ENCODE results near the gene ARHGEF17. TPM values are rescaled to one million over a fixed set of nuclear protein-coding genes. Genes with fewer than 3 reads are reported as not detected.

Gene ARHGEF17
- total RNA-seq, 1 experiment from 2014 or later, result 24.0 TPM

DNA sequence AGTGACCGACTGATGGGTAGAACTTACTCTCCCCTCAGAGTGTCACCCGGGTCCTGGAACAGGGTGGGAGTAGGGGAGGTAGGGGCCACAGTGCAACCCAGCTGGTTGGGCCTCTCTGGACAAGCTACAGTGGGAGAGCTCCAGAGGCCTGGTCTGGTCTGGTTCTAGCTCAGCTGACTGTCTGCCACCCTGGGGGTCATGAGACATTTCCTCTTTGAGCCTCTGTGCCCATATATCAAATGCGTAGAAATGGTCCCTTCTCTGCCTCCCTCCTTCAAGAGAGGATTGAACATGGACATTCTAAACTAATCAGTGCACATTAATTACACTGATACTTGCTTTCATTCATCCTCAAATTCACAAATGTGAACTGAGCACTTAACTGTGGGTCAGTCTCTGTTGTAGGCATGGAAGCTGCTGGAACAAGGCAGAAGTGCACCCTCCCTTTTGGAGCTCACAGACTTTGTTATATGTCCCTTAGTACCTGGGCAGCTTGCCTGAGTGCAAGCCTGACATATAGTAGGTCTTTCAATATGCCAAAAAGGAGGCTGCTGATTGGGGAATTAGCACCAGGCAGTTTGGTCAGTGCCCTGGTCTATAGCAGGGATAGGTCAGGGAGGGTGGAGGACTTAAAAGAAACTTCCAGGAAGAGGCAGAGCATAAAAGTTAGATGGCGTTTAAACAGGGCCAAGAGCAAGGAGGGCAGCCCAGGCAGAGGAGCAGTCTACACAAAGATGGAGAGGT, 25.7 kb downstream of the ARHGEF17 start:
- intact Hi-C loops (cut with micrococcal nuclease; ENCODE audit: unreplicated experiment), result no loop called here
- POLR2A ChIA-PET (ENCODE audit: low non-redundant PET), result no interaction called here
- DNase-seq (ENCODE audit: low spot score), result no peak
- Histone ChIP-seq H3K36me3 (ENCODE audit: insufficient read depth, low read length, poor library complexity, severe bottlenecking) (no peaks in the 10 kb centered on the region), H3K27me3 (replicated peaks; ENCODE audit: insufficient read depth, low read depth, low read length, poor library complexity) (no peaks in the 10 kb centered on the region), H3K27ac (ENCODE audit: low read depth, low read length, poor library complexity, severe bottlenecking) (peak overlapping the region; percentile 70), H3K4me1 (ENCODE audit: insufficient read depth, low read length, poor library complexity, severe bottlenecking) (peaks cover 36% of the 10 kb centered on the region), H3K4me3 (ENCODE audit: low read depth, low read length, poor library complexity, severe bottlenecking) (no peak overlapping the region), H3K9me3 (ENCODE audit: low read depth, low read length, poor library complexity, severe bottlenecking) (no peaks in the 10 kb centered on the region)
- CTCF ChIA-PET, result interaction anchor here (0.6 to 0.8 kb wide), 2 partner anchors 26 to 29 kb away, joined by 3 read pairs; no protein-coding TSS in a partner anchor
- no TSS peak for BruUV-seq (replicated peaks)
- TF ChIP-seq, protein P1, sequence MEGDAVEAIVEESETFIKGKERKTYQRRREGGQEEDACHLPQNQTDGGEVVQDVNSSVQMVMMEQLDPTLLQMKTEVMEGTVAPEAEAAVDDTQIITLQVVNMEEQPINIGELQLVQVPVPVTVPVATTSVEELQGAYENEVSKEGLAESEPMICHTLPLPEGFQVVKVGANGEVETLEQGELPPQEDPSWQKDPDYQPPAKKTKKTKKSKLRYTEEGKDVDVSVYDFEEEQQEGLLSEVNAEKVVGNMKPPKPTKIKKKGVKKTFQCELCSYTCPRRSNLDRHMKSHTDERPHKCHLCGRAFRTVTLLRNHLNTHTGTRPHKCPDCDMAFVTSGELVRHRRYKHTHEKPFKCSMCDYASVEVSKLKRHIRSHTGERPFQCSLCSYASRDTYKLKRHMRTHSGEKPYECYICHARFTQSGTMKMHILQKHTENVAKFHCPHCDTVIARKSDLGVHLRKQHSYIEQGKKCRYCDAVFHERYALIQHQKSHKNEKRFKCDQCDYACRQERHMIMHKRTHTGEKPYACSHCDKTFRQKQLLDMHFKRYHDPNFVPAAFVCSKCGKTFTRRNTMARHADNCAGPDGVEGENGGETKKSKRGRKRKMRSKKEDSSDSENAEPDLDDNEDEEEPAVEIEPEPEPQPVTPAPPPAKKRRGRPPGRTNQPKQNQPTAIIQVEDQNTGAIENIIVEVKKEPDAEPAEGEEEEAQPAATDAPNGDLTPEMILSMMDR (conservative IDR thresholded peaks at IDR 0.05; ENCODE audit: low read depth, low read length), result no peak
- TF ChIP-seq EZH2 (IDR thresholded peaks at IDR 0.05; ENCODE audit: borderline replicate concordance, low read depth, low read length, poor library complexity, severe bottlenecking), result no peak

DNA sequence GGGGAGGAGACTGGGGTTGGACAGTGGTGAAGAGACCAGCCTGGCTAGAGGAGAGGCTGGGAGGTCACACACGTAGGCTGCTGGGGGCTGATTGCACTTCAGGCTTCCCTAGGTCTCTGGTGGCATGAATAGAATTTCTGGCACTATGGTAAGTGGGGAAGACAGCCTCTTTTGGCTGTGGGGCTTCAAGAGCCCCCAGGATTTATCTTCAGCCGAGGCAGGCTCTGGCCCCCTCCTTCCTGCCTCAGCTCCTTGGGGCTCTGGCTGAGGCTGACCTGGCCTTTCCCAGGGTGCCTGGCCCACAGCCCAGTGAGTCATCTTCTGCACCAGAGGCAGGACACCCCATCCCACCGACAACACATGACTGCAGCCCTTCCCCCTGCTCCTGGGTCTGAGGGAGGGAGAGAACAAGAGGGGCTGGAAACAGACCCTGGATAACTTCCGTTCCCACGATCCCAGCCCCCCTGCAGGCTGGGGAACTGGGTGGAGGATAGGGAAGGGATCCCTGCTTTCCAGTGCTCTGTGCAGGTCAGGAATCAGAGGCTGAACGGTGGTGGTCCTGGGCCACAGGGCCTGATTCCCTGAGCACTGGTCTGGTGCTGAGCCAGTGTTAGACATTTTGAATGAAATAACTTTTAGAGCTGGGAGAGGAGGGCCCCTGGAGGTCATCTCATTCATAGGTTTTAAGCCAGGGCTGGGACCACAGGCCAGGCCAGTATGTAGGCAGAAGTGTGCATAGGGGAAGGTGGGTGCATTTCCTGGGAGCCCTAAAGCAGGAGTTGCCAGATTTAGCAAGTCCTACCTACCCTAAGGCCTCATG, 26.5 kb downstream of the ARHGEF17 start:
- Histone ChIP-seq H3K9me3 (ENCODE audit: low read depth, low read length, poor library complexity, severe bottlenecking) (no peaks in the 10 kb centered on the region), H3K36me3 (ENCODE audit: insufficient read depth, low read length, poor library complexity, severe bottlenecking) (no peaks in the 10 kb centered on the region), H3K27ac (ENCODE audit: low read depth, low read length, poor library complexity, severe bottlenecking) (peak overlapping the region; percentile 70), H3K4me1 (ENCODE audit: insufficient read depth, low read length, poor library complexity, severe bottlenecking) (peaks cover 36% of the 10 kb centered on the region), H3K27me3 (replicated peaks; ENCODE audit: insufficient read depth, low read depth, low read length, poor library complexity) (no peaks in the 10 kb centered on the region), H3K4me3 (ENCODE audit: low read depth, low read length, poor library complexity, severe bottlenecking) (no peak overlapping the region)
- no peak for TF ChIP-seq EZH2 (IDR thresholded peaks at IDR 0.05; ENCODE audit: borderline replicate concordance, low read depth, low read length, poor library complexity, severe bottlenecking)
- TF ChIP-seq, protein P1 (conservative IDR thresholded peaks at IDR 0.05; ENCODE audit: low read depth, low read length), result no peak
- BruUV-seq (replicated peaks), result no TSS peak
- DNase-seq (ENCODE audit: low spot score), result peak; percentile 45
- POLR2A ChIA-PET (ENCODE audit: low non-redundant PET), result interaction anchor here (0.6 kb wide), 1 partner anchor 378 kb away, joined by 3 read pairs; no protein-coding TSS in a partner anchor
- intact Hi-C loops (cut with micrococcal nuclease; ENCODE audit: unreplicated experiment), result loop anchor here (1.0 to 5.0 kb wide), 4 partner anchors 27 to 502 kb away; no protein-coding TSS in a partner anchor
- CTCF ChIA-PET, result interaction anchor here (0.6 to 2.2 kb wide), 31 partner anchors 7 to 744 kb away, joined by 3 to 60 read pairs (median 5); partner anchors contain the start of gene P2RY6

DNA sequence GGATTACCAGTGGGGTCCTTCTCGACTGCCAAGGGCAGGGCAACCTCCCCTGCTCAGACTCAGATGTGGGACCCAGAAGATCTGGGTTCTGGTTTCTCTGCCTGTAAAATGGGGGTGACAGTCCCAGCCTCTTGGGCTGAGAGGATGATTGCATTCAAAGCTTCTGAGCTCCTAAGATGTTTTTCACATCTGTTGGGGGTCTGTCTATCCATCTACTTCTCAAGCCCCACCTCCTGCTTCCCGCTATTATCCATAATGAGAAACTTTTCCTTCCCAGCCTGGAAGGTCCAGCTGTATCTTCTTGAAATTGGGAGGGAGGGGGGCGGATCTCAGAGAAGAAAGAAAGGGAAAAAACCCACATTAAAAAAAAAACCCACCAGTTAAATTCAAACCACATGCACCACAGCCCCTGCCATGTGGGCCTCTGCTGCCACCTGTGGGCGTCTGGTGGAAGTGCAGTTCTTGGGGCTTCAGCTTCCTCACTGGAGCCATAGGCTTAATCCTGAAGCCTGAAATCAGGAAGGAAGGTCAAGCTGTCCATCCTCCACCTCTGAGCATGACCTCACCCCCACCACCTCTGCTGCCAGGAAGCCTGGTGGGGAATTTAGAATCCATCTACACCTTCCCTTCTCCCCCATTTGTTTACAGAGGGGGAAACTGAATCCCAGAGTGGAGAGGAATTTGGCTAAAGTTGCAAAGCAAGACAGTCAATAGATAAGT, 27.3 kb downstream of the ARHGEF17 start:
- H3K4me3 ChIP-seq (ENCODE audit: low read depth, low read length, poor library complexity, severe bottlenecking), result no peak overlapping the region
- no TSS peak for BruUV-seq (replicated peaks)

More for the DNA sequence above, 27.3 kb downstream of the ARHGEF17 start:
- ChIA-PET POLR2A (ENCODE audit: low non-redundant PET) (interaction anchor here (0.6 kb wide), 1 partner anchor 377 kb away, joined by 3 read pairs; no protein-coding TSS in a partner anchor), CTCF (interaction anchor here (0.5 to 2.2 kb wide), 33 partner anchors 8 to 745 kb away, joined by 3 to 60 read pairs (median 5); partner anchors contain the start of gene P2RY6)
- Histone ChIP-seq H3K27me3 (replicated peaks; ENCODE audit: insufficient read depth, low read depth, low read length, poor library complexity) (no peaks in the 10 kb centered on the region), H3K4me1 (ENCODE audit: insufficient read depth, low read length, poor library complexity, severe bottlenecking) (peaks cover 36% of the 10 kb centered on the region), H3K27ac (ENCODE audit: low read depth, low read length, poor library complexity, severe bottlenecking) (peak overlapping the region; percentile 70), H3K9me3 (ENCODE audit: low read depth, low read length, poor library complexity, severe bottlenecking) (no peaks in the 10 kb centered on the region), H3K36me3 (ENCODE audit: insufficient read depth, low read length, poor library complexity, severe bottlenecking) (no peaks in the 10 kb centered on the region)
- DNase-seq (ENCODE audit: low spot score), result peak; percentile 94
- no peak for TF ChIP-seq EZH2 (IDR thresholded peaks at IDR 0.05; ENCODE audit: borderline replicate concordance, low read depth, low read length, poor library complexity, severe bottlenecking)
- TF ChIP-seq, protein P1 (conservative IDR thresholded peaks at IDR 0.05; ENCODE audit: low read depth, low read length), result peak; percentile 100
- intact Hi-C loops (cut with micrococcal nuclease; ENCODE audit: unreplicated experiment), result loop anchor here (1.0 to 5.0 kb wide), 4 partner anchors 28 to 503 kb away; no protein-coding TSS in a partner anchor

All from A673 (cell line).